Urinary bladder (tissue), 4 donors: ENCODE results near the gene LSP1. TPM values are rescaled to one million over a fixed set of nuclear protein-coding genes. Genes with fewer than 3 reads are reported as not detected.
"Not testable (repeated sequence)": the region's sequence is repeated elsewhere in the genome, so short reads cannot be mapped to it uniquely, and the experiment has no call there.

Source experiments
- DNase-seq: peaks from one replicate; pipeline ENCODE4 v3.0.0-alpha.2; 2015; ENCODE audit errors: extremely low spot score
- H3K27ac ChIP-seq: one replicate; pipeline ENCODE4 v1.5.1; 2013; ENCODE audit warnings: low read depth, mild to moderate bottlenecking, moderate library complexity
- H3K36me3 ChIP-seq: one replicate; pipeline ENCODE4 v1.6.1; 2013; ENCODE audit warnings: mild to moderate bottlenecking, moderate library complexity; ENCODE audit not compliant: insufficient read depth
- H3K4me1 ChIP-seq: one replicate; pipeline ENCODE4 v1.6.1; 2013; ENCODE audit warnings: mild to moderate bottlenecking, moderate library complexity; ENCODE audit not compliant: insufficient read depth
- H3K4me3 ChIP-seq: one replicate; pipeline ENCODE4 v1.5.1; 2013; ENCODE audit warnings: low read depth, low read length
- WGBS: extraction: QIAGEN DNeasy Blood & Tissue Kit; methylation state at CpG from one replicate; pipeline ENCODE4 v1.1.7; 2013; 5-methylcytosine and 5-hydroxymethylcytosine counted together
- polyA plus RNA-seq: library from polyadenylated mRNA; stranded (reverse); fragments of 200-250 nt; gene quantifications from one replicate; pipeline ENCODE4 v1.2.3, GENCODE V29; 2013
- total RNA-seq: library from RNA; depleted of rRNA; stranded (reverse); fragments of >200 nt; gene quantifications from one replicate; pipeline ENCODE4 v1.2.3, GENCODE V29; 2014
- donor health status: healthy with polysubstance abuse.
- donor health status: healthy.

The LSP1 gene
- total and polyA plus RNA-seq, 2 donors: 50.7 to 160 TPM

DNA sequence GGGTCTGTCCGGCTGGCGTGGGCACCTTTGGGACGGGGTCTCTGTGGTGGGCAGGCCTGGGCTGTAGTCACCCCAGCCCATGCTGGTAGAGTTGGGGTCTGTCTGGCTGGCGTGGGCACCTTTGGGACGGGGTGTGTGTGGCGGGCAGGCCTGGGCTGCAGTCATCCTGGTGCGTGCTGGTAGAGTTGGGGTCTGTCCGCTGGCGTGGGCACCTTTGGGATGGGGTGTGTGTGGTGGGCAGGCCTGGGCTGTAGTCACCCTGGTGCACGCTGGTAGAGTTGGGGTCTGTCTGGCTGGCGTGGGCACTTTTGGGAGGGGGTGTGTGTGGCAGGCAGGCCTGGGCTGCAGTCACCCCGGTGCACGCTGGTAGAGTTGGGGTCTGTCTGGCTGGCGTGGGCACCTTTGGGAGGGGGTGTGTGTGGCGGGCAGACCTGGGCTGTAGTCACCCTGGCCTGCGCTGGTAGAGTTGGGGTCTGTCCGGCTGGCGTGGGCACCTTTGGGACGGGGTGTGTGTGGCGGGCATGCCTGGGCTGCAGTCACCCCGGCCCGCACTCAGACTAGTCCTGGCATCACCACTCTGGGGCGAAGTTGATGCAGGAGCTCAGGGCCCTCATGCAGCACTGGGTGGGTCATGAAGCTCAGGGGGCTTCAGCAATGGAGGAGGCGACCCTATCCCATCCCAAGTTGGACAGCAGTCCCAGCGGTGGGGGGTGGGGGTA is 19.5 kb downstream of the LSP1 start:
- DNase-seq: no peak
- Histone ChIP-seq H3K27ac (peak overlapping the region; percentile 87), H3K36me3 (no peaks in the 10 kb centered on the region), H3K4me3 (peak overlapping the region; percentile 62), H3K4me1 (no peaks in the 10 kb centered on the region)
- 66% methylated on average over 25 of the region's 25 CpGs for WGBS

DNA sequence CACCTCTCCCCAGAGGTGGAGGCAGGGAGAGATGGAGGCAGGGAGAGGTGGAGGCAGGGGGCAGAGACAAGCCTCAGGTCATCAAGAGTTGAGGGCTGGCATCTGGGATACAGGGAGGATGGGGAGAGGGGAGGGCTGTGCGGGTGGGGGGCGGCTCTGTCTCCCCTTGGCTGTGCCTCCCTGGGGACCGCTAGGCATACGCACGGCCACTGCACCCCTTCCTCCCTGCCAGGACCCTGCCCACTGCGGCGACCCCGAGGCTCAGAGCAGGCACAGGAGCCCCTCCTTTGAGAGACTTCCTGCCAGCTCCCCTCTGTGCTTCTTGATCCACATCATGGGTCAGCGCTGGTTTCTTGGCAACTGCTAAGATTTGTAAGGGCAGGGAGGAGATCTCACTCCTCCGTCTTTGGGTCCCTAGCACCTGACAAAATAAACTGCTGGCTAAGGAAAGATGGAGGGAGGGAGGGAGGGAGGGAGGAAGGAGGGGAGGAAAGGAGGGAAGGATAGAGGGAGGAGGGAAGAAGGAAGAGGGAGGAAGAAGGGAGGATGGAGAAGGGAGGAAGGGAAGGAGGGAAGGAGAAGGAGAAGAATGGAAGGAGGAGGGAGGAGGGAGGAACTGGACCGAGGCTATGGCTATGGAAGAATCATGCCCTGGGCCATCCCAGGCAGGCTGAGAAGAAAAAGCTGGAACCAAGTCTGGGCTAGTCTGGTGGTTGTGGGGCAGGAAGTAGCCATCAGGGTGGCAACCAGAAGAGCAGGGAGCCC is 20.3 kb downstream of the LSP1 start:
- Histone ChIP-seq H3K4me3 (peak overlapping the region; percentile 62), H3K27ac (peak overlapping the region; percentile 87), H3K36me3 (no peaks in the 10 kb centered on the region), H3K4me1 (no peaks in the 10 kb centered on the region)
- DNase-seq: no peak
- WGBS: 28% methylated on average over 11 of the region's 11 CpGs

DNA sequence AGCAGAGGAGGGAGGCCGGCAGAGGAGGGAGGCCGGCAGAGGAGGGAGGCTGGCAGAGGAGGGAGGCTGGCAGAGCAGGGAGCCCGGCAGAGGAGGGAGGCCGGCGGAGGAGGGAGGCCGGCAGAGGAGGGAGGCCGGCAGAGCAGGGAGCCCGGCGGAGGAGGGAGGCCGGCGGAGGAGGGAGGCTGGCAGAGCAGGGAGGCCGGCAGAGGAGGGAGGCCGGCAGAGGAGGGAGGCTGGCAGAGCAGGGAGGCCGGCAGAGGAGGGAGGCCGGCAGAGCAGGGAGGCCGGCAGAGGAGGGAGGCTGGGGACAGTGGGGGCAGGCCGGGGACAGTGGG is 20.9 kb downstream of the LSP1 start:
- not testable (repeated sequence) for DNase-seq, H3K4me1 ChIP-seq, H3K36me3 ChIP-seq
- peak overlapping the region; percentile 28 for H3K4me3 ChIP-seq
- peak overlapping the region; percentile 75 for H3K27ac ChIP-seq
- 79% methylated on average over 17 of the region's 17 CpGs for WGBS

DNA sequence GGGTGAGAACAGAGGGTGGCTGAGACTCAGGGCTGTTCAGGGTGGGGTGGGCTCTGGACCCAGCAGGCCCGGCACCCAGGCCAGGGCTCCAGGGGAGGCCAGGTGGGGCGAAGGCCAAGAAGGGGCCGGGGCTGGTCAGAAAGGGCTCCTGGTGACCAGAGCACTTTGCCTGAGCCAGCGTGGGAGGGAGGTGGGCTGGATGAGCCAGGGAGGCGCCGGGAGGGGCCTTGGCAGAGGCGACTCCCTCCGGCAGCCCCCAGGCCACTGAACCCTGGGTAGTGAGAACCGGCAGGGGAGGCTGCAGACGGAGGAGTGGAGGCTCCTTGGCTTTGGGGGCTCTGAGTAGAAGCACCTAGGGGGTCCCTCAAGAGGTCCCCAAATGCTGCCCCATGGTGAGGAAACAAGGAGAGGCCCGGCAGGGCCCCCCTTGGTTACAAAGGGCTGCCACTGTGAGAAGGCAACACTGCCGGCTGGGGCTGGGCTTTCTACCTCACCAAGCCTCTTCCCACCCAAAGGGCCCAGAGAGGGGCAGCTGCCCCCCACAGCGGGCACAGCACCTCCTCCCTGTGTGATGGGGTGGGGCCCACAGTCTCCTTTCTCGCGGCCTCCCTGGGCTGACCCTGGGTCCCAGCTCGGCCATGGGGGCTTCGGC is 21.7 kb downstream of the LSP1 start:
- peak overlapping the region; percentile 72 for H3K27ac ChIP-seq
- DNase-seq, H3K36me3 ChIP-seq, H3K4me1 ChIP-seq: not testable (repeated sequence)
- 63% methylated on average over 17 of the region's 17 CpGs for WGBS
- peak overlapping the region; percentile 14 for H3K4me3 ChIP-seq

DNA sequence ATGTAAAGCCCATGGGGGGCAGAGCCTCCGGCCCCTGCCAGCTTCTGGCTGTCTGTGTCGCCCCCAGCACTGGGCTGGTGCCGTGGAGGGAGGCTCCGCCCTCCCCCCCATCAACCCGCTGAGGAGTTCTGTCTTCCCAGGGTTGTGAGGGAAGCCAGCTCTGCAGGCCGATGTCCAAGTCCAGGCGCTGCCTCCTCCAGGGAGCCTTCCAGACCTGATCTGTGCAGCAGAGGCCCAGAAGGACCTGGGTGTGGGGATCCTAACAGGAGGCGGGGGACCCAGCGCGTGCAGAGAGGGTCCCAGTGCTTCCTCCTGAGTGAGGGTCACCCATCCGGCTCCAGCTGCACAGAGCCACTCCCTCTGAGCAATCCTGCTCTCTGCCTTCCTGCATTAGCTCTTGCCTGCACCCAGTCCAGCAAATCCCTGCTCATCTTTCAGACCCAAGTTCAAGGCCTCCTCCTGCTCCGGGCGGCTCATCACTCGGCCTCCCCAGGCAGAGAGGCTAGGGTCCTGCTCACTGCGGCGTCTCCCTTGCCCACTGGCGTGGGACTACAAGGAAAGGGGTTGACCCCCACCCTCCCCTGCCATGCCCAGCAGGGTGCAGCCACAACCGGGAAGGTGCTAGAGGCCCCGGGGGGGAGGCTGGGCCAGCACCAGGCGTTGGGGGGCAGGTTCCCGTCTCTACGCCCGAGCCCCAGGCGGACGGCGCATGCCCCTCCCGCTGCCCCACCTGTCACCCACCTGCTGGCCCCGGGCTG is 22.4 kb downstream of the LSP1 start:
- WGBS: 43% methylated on average over 28 of the region's 28 CpGs
- no peak for DNase-seq
- H3K36me3 ChIP-seq: no peaks in the 10 kb centered on the region
- H3K27ac ChIP-seq: peak overlapping the region; percentile 72
- no peaks in the 10 kb centered on the region for H3K4me1 ChIP-seq
- H3K4me3 ChIP-seq: peak overlapping the region; percentile 10

DNA sequence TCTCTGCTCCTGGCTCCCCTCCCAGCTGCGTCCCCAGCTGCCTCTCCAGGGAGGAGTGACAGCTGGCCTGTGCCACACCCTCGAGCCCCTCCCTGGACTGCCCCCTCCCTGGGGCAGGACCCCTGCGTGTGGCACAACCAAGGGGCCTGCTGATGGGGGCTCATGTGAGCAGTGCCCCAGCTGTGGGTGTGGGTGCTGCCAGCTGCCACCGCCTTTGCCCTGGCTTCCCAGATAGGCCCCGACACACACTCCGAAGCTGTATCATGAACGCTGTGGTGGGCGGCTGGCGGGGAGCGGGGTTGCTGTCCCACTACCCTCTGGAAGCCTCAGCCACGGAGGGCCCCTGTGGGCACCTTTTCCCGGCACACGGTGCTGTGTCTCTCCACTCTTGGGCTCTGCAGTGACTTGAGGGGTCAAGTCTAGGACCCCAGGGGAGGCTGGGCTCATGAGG is 23.0 kb downstream of the LSP1 start:
- 55% methylated on average over 13 of the region's 13 CpGs for WGBS
- H3K27ac ChIP-seq: peak overlapping the region; percentile 65
- H3K4me1 ChIP-seq, DNase-seq, H3K36me3 ChIP-seq: not testable (repeated sequence)
- peak overlapping the region; percentile 15 for H3K4me3 ChIP-seq

DNA sequence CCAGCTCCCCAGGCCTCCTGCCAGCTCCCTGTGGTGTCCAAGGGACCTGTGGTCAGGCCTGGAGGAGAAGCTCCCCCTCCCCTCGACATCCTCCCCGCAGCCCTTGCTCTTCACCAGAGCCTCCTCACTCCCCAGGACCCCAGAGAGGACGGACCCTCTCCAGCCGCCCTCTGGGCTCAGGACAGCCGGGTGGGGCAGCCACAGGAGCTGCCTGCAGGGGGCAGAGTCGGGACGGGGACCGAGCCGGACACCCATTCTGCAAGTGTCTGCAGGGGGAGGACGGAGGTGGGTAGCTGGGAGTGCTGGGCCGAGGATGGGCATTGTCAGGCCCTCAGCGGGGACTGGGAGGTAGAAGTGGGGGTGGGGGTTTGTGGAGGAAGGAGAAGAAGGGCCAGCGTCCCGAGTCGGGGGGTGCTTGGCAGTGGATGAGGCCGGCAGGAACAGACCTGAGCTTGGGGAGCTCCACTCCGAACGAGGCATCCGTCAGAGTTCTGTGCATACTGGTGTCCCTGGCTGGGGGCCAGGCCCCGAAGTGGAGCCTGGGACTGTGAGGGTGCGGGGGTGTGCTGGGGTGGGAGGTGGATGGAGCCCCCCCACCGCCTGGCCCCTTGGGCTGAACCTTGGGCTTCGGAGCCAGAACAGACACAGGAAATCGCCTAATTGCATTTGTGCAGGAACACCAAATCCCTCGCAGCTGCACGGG is 23.6 kb downstream of the LSP1 start:
- DNase-seq: no peak
- WGBS: 15% methylated on average over 26 of the region's 26 CpGs
- peak overlapping the region; percentile 65 for H3K27ac ChIP-seq
- no peaks in the 10 kb centered on the region for H3K4me1 ChIP-seq
- no peaks in the 10 kb centered on the region for H3K36me3 ChIP-seq
- H3K4me3 ChIP-seq: peak overlapping the region; percentile 15

DNA sequence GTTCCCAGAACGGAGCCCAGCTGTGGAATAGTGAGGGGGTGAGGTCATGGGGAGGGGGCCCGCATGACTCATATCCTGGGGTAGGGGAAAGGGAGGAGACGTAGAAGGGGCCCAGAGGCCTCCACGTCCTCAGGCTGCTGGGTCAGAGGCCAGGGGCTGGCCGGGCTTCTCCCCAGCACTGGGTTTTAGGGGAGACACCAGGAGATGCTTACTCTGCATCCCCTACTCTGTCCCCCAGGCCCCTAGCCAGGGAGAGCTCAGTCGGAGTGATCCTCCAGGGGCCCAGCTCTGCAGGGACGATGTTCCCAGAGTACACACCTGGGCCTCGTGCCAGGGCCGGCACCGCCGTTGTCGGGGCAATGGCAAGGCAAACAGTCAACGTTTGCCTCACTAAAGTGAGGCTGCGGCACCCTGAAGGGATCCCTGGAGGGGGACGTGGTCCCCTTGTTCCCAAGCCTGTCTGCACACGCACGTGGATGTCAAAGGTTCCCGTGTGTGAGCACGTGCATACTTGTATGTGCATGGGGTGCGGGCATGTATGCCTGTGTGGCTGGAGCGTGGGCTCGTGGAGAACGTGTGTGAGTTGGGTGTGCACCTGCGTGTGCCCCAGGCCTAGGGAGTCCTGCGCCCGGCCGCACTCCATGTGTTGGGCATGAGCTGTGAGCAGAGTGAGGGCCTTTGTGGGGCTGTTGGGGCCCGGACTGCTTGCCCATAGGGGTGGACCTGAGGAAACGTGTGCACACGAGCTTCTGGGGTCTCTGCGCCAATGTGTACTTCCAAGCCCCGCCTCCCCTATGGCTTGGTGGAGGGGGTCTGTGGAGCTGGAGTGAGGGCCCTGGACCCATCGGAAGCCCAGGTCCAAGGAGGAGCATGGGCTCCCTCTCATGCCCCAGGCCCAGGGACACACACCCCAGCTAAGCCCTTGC is 24.6 kb downstream of the LSP1 start:
- Histone ChIP-seq H3K27ac (peak overlapping the region; percentile 95), H3K4me3 (no peak overlapping the region), H3K36me3 (no peaks in the 10 kb centered on the region), H3K4me1 (no peaks in the 10 kb centered on the region)
- DNase-seq: no peak
- WGBS: 33% methylated on average over 33 of the region's 33 CpGs

DNA sequence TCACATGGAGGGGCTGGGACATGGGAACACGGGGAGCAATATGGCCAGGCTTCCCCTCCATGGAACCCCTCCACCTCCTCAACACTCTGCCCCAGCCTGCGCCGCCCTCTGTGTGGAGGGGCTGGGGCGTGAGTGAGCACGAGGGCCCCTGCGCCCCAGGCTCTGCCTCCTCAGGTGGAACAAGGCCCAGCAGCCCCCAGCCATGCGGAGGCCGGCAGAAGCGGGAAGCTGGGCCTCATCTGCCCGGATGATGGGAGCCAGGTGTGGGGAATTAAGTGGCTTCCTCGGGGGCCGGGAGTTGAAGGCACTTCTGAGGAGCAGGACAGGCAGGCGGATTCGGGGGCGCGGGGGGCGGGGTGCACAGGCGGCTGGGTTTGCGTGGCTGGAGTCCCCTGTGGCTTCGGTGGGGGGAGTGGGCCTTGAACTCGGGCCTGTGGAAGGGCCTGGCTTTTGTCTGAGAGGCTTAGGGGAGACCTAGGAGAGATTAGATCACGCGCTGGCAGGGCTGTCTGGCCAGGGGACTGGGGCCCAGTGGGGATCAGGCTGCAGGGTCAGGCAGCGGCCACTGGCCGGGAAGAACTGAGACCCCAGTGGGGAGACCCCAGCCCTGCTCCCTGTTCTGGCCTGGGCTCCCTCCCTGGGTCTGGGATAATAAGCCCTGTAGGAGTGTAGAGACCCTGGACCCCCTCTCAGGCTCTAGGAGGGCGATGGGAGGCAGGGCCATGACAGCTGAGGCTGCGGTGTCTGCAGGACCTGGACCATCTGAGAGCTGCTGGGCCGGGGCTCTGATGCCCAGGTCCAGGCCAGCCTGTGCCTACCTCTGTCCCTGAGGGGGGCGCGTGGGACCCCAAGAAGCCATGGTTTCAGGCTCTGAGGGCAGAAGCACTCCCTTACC is 25.5 kb downstream of the LSP1 start:
- H3K4me3 ChIP-seq: no peak overlapping the region
- no peaks in the 10 kb centered on the region for H3K4me1 ChIP-seq
- peak overlapping the region; percentile 95 for H3K27ac ChIP-seq
- no peak for DNase-seq
- whole genome bisulfite sequencing: 41% methylated on average over 30 of the region's 30 CpGs
- no peaks in the 10 kb centered on the region for H3K36me3 ChIP-seq

DNA sequence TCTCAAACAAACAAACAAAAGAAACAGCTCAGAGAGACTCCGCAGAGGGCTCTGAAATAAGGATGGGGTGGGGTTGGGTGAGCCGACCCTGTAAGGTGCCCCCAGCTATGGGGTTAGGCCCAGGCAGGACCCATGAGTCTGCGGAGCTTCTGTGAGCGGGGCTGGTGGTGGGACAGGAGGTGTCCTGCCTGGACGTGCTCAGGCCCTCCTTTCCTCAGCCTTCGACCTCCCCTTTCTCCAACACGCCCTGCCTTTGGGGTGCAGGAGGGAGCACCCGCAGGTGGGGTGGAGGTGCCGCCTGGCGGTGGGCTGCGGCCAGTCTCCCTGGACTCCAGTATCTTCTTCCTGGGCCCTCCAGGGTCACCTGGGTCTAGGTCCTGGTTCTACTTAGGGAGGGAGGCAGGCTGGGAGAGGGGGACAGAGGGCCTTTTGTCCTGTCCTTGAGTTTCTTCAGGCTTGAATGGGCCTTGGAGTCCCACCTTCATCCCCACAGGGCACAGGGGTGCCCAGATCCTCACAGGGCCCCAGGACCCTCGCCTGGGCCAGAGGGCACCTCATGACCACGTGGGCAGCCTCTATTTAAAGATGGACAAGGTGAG is 26.6 kb downstream of the LSP1 start:
- WGBS: 81% methylated on average over 13 of the region's 13 CpGs
- Histone ChIP-seq H3K4me1 (no peaks in the 10 kb centered on the region), H3K36me3 (no peaks in the 10 kb centered on the region), H3K27ac (peak overlapping the region; percentile 83), H3K4me3 (no peak overlapping the region)
- no peak for DNase-seq
